ENCODE data around the gene RGS6.

The RGS6 gene

DNA sequence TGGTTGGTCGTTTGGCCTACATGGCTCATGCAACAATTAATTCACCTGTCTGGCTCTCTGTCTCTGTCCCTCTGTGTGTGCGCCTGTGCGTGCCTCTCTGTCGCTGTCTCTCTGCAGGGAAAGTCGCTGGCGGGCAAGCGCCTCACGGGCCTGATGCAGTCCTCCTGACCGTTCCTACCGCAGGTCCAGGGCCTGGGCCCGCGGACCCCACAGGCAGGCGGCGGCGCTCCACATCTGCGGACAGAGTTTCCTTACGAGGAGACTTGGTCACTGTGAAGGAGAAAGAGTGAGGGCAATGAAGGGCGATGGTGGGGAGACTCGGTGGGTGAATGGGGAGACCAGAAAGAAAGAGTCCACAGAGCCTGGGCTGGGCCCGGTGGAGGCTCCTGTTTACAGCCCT is 630.1 kb downstream of the RGS6 start:
- no peak for DNase-seq

- DNase-seq: no peak
Observed at GRCh38 chr14:72563676-72564075, 631.4 kb downstream of the RGS6 start.

- no peak for DNase-seq
Observed at GRCh38 chr14:72565149-72565559, 632.9 kb downstream of the RGS6 start.

DNA sequence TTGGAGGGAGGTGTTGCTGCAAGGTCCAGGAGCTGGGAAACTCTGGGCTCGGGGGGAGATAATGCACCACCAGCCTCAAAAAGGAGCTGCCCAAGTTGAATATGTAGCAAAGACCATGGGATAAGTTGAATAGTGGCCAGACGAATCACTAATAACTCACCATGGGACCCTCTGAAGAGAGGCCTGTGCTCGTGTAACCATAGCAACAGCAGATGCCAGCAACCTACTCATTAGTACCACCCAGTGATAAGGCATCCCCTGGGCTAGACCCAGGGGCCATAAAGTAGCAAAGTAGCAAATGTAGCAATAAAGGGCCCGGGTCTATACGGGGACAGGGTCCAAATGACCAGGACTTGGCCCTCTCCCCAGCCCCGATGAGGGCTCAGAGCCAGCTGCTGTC is 633.7 kb downstream of the RGS6 start:
- DNase-seq: no peak

DNA sequence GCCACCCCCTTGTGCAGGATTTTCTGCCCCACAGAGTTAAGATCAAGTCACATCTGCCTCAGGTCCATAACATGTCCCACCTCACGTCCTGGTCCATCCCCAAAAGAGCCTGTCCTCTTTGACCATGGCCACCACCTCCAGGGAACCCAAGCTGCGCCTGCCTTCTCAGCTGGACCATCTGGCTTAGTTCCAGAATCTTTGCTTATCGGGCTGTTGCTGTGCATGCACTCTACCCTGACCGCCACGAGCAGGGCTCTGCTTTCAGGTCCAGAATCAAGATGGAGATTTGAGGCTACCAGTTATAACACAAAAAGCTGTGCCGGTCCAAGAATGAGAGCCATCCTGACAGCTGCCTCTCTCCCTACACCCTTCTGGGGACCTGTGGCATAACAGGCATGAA is 635.0 kb downstream of the RGS6 start:
- DNase-seq: no peak

GRCh38 chr14:72568296-72568992 is 636.2 kb downstream of the RGS6 start:
- DNase-seq: no peak

GRCh38 chr14:72573725-72574417 is 641.6 kb downstream of the RGS6 start:
- DNase-seq: no peak

DNA sequence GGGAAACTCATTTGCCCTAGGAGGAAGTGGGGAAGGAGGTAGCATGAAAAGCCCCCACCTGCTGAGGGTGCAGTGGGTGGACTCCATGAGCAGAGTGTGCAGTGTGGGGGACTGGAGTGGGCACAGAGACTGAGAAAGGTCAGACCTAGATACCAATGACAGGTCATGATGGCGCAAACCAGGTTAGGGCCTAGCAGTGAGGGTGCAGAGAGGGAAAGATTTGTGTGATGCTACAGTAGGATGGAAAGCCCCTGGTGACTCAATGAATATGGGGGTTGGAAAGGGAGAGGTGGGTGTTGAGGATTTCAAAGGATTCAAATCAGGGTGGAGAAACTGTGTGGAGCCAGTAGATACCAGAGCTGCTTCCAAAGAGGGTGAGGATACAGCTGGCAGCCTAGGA is 642.5 kb downstream of the RGS6 start:
- DNase-seq: no peak

GRCh38 chr14:72576258-72576657 is 644.0 kb downstream of the RGS6 start:
- no peak for DNase-seq

GRCh38 chr14:72577521-72577920 is 645.3 kb downstream of the RGS6 start:
- no peak for DNase-seq

- no peak for DNase-seq
Observed at GRCh38 chr14:72578514-72578913, 646.3 kb downstream of the RGS6 start.

- peak; percentile 32 for DNase-seq
Observed at GRCh38 chr14:72582582-72582981, 650.4 kb downstream of the RGS6 start.

- no peak for DNase-seq
Observed at GRCh38 chr14:72583316-72584272, 651.4 kb downstream of the RGS6 start.

DNA sequence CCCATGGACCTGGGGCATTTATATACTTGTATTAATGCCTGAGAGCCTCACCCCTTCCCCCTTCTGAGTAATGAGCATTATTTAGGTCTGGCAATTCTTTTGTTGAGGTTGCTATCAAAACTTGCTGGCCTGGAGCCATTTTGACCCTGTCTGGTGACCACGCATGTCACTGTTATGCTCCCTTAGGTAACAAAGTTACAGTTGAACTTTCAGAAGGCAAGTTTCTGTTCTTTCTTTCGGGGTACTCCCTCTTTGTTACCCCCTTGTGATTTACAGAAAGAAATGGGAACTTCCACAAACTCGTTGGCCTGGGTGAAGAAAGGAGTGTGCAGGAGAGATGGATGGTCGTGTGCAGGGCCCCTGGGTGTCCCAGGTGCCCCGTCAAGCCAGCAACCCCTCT is 656.3 kb downstream of the RGS6 start:
- DNase-seq: no peak

DNA sequence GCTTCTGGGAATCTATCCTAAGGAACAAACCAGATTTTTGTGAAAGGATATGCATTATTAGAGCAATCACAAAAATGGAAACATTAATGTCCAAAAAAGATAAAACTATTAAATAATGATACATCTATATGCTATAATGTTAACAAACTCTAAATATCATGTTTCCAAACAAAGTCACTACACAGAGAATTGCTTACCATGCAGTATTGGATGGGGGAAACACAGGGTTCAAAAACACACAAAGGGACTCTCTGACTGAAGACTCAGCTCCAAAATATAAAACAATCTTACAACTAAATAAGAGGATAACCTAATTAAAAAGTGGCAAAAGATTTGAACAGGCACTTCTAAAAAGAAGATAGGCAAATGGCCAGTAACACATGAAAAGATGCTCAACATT is 657.4 kb downstream of the RGS6 start:
- DNase-seq: no peak

DNA sequence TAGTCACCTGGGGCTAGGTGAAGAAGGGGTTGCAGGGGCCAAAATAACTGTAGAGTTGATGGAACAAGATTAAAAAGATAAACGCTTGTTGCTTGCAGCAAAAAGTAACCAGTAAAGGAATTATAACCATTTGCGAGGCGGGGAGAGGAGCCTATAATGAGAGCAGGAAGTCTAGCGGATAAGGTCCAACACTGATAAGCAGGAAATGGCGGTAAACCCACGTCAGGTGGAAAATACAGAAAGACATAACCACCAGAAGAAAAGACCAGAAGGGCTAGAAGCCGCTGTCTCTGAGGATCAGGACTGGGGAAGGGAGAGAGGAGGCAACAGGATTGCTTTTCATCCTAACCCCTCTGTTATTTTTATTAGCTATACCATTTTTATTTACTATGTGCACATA is 658.3 kb downstream of the RGS6 start:
- peak; percentile 61 for DNase-seq

- no peak for DNase-seq
Observed at GRCh38 chr14:72591391-72591790, 659.2 kb downstream of the RGS6 start.

GRCh38 chr14:72594099-72594901 is 662.1 kb downstream of the RGS6 start:
- peak; percentile 85 for DNase-seq

DNA sequence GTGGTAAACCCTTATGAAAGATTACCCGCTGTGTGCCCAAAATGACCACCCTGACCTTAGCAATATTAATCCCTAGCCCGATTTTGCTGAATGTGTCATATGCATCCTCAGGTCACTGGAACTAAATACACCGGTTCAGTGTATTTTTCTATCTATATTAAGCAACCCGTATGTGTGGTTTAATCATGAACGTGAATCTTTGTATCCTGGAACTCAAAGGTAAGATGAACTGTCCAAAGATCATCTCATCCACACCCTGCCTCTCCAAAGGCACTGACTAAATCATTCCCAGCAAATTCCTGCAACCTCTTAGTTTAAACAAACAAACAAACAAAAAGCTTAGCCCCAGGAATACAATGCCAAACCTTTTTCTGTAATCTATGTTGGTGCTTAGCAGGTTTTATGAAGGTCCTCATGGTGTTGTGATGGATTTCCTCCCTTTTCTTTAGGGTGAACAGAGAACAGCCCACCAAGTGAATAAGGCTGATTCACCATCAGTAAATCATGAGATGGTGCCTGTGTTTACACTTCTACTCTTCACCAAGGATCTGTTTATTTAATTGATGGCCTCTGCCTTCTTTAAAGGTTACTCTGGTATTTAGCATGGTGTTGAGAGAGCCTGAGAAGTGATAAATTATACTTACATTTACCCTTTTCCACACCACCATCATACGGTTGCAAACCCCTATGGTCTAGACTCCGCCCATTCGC is 663.1 kb downstream of the RGS6 start:
- DNase-seq: no peak

- DNase-seq: no peak
Observed at GRCh38 chr14:72597252-72598233, 665.3 kb downstream of the RGS6 start.

DNA sequence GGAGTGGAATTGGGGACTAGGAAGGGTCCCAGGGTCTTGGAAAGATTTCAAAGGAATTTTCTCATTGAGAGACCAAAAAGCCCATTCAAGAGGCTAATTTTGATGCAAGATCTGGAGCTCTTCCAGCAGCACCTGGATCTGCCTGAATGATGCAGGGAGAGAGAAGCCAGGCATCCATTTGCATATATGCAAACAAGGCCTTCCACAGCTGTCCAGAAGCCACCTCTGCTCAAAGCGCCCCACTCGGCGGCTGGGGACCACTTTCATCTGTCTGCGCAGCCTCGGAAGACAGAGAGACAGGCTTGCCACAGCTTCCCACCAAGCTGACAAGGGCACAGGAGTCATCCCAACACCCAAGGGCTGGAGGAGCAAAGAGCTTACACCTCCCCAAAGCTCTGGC is 666.1 kb downstream of the RGS6 start:
- no peak for DNase-seq
